Measurements from ENCODE around the gene C11orf87. TPM values are rescaled to one million over a fixed set of nuclear protein-coding genes. Genes with fewer than 3 reads are reported as not detected.

The C11orf87 gene
- total RNA-seq = 0.13 TPM in 1 of 2 replicates, not detected in the other

DNA sequence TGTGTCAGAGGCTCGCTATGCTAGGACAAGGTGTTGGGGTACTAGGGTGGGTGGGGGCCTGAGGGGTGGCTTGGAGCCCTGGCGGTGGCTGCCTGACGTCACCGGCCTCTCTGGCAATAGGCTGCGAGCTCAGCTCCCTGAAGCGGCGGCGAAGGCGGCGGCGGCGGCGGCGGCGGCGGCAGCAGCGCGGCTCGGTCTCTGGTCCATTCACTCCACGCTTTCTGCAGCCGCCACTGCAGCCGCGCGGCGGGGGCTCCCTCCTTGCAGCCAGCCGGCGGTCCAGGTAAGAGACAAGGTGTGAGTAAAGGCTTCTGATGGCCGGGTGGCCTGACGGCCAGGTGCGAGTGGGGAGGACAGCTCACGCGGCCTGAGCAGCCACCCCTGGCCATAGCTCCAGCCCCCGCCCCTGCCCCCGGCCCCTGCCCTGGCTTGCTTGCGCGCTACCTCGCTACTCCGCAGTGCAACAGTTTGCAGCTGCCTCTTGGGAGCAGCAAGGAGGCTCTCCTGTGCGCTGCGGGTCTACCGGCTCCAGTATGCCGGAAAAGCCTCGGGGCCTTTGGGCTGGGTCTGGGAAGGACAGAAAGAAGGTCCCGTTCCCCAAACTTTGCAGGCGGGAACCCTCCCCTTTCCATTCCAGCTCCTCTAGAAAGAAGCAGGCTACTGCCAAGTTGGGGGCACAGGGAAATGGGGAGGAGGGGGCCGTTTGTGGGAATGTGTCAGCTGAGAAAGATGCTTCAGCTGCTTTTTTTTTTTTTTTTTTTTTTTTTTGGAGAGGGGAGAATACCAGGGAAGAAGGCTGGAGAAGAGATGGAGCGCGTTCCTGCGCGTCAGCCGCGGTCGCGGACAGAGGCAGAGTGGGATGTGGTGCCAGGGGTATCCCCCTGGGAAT is at the start of gene C11orf87:
TSS of gene C11orf87 (plus strand) at position 210 of the 889 bp plus-strand sequence. CDS start 1,444 bp downstream, outside the sequence.

